ENCODE measurements around the gene DEPDC5. TPM values are rescaled to one million over a fixed set of nuclear protein-coding genes. Genes with fewer than 3 reads are reported as not detected.

The DEPDC5 gene
- total RNA-seq, 1 experiment from 2014 or later = 7.9 TPM

DNA sequence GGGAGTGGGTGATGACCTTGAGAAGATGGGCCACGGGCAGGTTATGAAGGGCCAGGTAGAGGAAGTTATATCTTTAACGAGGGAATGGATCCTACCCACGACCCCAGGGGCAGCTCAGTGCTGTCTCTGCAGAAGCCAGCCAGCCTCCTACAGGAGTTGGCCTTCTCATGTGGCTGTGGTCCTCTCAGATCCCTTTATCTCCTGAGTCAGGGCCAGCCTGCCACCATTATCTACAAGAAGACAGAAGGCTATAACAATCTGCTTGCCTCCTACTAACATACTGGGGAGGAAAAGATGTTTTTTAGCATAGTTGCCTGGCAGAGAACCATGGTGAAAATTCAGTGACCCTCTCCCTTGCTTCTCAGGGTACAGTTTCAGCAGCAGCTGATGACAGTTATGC is 183.5 kb downstream of the DEPDC5 start:
- H3K4me3 ChIP-seq (ENCODE audit: low read length) = no peak overlapping the region
- H3K27ac ChIP-seq (ENCODE audit: low read length) = no peak overlapping the region
- ATAC-seq (no peak), DNase-seq (no peak)
- no peak overlapping the region for H3K4me2 ChIP-seq (ENCODE audit: low read length)
- H3K27me3 ChIP-seq (ENCODE audit: low read length) = no peaks in the 10 kb centered on the region
- H3K9ac ChIP-seq (ENCODE audit: low read length) = no peak overlapping the region
- no TSS peak for BruUV-seq (replicated peaks)
- H3K79me2 ChIP-seq (ENCODE audit: low read length) = no peaks in the 10 kb centered on the region
- H3K4me1 ChIP-seq (ENCODE audit: insufficient read depth, low read length) = no peaks in the 10 kb centered on the region
- intact Hi-C loops (cut with micrococcal nuclease) = no loop called here
- no peaks in the 10 kb centered on the region for H3K9me3 ChIP-seq (ENCODE audit: low read length)
- no peaks in the 10 kb centered on the region for H3F3A ChIP-seq (ENCODE audit: low read length, unreplicated experiment)
- ChIA-PET POLR2A (ENCODE audit: unreplicated experiment) (no interaction called here), CTCF (no interaction called here)
- TF ChIP-seq EZH2phosphoT487 (IDR thresholded peaks at IDR 0.05; ENCODE audit: borderline replicate concordance, low read length) = no peak
- no peak for TF ChIP-seq EZH2 (IDR thresholded peaks at IDR 0.05; ENCODE audit: low read length, unreplicated experiment)
- TF ChIP-seq, protein P1, sequence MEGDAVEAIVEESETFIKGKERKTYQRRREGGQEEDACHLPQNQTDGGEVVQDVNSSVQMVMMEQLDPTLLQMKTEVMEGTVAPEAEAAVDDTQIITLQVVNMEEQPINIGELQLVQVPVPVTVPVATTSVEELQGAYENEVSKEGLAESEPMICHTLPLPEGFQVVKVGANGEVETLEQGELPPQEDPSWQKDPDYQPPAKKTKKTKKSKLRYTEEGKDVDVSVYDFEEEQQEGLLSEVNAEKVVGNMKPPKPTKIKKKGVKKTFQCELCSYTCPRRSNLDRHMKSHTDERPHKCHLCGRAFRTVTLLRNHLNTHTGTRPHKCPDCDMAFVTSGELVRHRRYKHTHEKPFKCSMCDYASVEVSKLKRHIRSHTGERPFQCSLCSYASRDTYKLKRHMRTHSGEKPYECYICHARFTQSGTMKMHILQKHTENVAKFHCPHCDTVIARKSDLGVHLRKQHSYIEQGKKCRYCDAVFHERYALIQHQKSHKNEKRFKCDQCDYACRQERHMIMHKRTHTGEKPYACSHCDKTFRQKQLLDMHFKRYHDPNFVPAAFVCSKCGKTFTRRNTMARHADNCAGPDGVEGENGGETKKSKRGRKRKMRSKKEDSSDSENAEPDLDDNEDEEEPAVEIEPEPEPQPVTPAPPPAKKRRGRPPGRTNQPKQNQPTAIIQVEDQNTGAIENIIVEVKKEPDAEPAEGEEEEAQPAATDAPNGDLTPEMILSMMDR (conservative IDR thresholded peaks at IDR 0.05; ENCODE audit: low read depth, low read length) = no peak
- no peaks in the 10 kb centered on the region for H3K36me3 ChIP-seq (ENCODE audit: low read depth, low read length)
- no peaks in the 10 kb centered on the region for H3K9me2 ChIP-seq (replicated peaks; ENCODE audit: low read length)
- no peaks in the 10 kb centered on the region for H4K20me1 ChIP-seq (ENCODE audit: low read length)
- no peak overlapping the region for H2AFZ ChIP-seq (ENCODE audit: low read length)

DNA sequence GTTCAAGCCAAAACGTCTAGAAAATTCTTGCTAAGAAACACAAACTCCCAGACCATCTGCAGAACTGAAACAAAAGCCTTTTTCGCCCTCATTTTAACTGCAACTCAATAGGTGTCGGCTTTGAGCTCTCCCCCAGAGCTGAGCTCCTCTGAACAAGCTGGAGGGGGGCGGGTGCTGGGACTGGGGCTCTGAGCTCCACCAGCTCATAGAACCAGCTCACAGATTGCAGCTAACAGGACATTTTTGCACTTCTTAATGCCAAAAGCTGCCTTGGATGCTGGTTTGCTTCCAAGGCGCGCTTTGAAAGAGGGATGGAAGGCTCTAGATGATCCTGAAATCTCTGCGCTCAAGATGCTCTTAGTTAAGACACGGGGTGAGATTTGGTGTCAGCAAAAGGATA is 184.5 kb downstream of the DEPDC5 start:
- H3K36me3 ChIP-seq (ENCODE audit: low read depth, low read length) = no peaks in the 10 kb centered on the region
- TF ChIP-seq EZH2 (IDR thresholded peaks at IDR 0.05; ENCODE audit: low read length, unreplicated experiment) (no peak), EZH2phosphoT487 (IDR thresholded peaks at IDR 0.05; ENCODE audit: borderline replicate concordance, low read length) (no peak)
- TF ChIP-seq, protein P1 (conservative IDR thresholded peaks at IDR 0.05; ENCODE audit: low read depth, low read length) = no peak
- no peak overlapping the region for H3K4me3 ChIP-seq (ENCODE audit: low read length)
- ChIA-PET POLR2A (ENCODE audit: unreplicated experiment) (no interaction called here), CTCF (no interaction called here)
- no peaks in the 10 kb centered on the region for H3K27me3 ChIP-seq (ENCODE audit: low read length)
- H3K79me2 ChIP-seq (ENCODE audit: low read length) = no peaks in the 10 kb centered on the region
- no peak overlapping the region for H3K27ac ChIP-seq (ENCODE audit: low read length)
- ATAC-seq = no peak
- no TSS peak for BruUV-seq (replicated peaks)
- no peaks in the 10 kb centered on the region; the same call in 1 of the 2 replicates for H3K4me1 ChIP-seq (ENCODE audit: insufficient read depth, low read length)
- no peaks in the 10 kb centered on the region for H3K9me2 ChIP-seq (replicated peaks; ENCODE audit: low read length)
- DNase-seq = no peak
- no peaks in the 10 kb centered on the region for H3K9me3 ChIP-seq (ENCODE audit: low read length)
- no peak overlapping the region for H3K9ac ChIP-seq (ENCODE audit: low read length)
- H3K4me2 ChIP-seq (ENCODE audit: low read length) = no peak overlapping the region
- no peaks in the 10 kb centered on the region for H4K20me1 ChIP-seq (ENCODE audit: low read length)
- no peak overlapping the region for H2AFZ ChIP-seq (ENCODE audit: low read length)
- no peaks in the 10 kb centered on the region for H3F3A ChIP-seq (ENCODE audit: low read length, unreplicated experiment)
- intact Hi-C loops (cut with micrococcal nuclease) = no loop called here

DNA sequence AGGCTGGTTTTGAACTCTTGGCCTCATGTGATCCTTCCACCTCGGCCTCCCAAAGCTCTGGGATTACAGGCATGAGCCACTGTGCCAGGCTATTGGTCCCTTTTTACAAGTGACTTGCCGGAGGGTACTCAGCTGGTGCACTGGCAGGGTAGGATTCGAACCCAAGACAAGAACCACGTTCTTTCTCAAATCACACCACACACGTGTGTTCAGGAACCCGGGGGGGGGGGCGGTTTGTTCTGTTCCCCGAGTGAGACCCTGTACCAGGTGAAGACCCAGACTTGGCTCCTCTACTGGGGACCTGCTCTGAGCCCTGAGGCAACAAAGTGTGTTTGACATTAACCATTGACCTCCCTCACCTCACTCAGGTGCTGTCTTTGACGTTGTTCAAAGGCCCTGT is 186.7 kb downstream of the DEPDC5 start:
- peaks cover 1% of the 10 kb centered on the region for H4K20me1 ChIP-seq (ENCODE audit: low read length)

More for the DNA sequence above, 186.7 kb downstream of the DEPDC5 start:
- TF ChIP-seq EZH2phosphoT487 (IDR thresholded peaks at IDR 0.05; ENCODE audit: borderline replicate concordance, low read length) = no peak
- TF ChIP-seq EZH2 (IDR thresholded peaks at IDR 0.05; ENCODE audit: low read length, unreplicated experiment) = no peak
- TF ChIP-seq, protein P1 (conservative IDR thresholded peaks at IDR 0.05; ENCODE audit: low read depth, low read length) = no peak
- Histone ChIP-seq H3K9me3 (ENCODE audit: low read length) (no peaks in the 10 kb centered on the region), H3K27ac (ENCODE audit: low read length) (no peak overlapping the region), H3K4me2 (ENCODE audit: low read length) (no peak overlapping the region), H3K27me3 (ENCODE audit: low read length) (no peaks in the 10 kb centered on the region), H3K9ac (ENCODE audit: low read length) (no peak overlapping the region), H3K4me1 (ENCODE audit: insufficient read depth, low read length) (peaks cover 5% of the 10 kb centered on the region), H2AFZ (ENCODE audit: low read length) (no peak overlapping the region), H3F3A (ENCODE audit: low read length, unreplicated experiment) (no peaks in the 10 kb centered on the region), H3K36me3 (ENCODE audit: low read depth, low read length) (no peaks in the 10 kb centered on the region), H3K79me2 (ENCODE audit: low read length) (peaks cover 8% of the 10 kb centered on the region), H3K9me2 (replicated peaks; ENCODE audit: low read length) (no peaks in the 10 kb centered on the region), H3K4me3 (ENCODE audit: low read length) (no peak overlapping the region)
- ATAC-seq (no peak), DNase-seq (no peak)
- ChIA-PET POLR2A (ENCODE audit: unreplicated experiment) (no interaction called here), CTCF (no interaction called here)
- no TSS peak for BruUV-seq (replicated peaks)
- intact Hi-C loops (cut with micrococcal nuclease) = no loop called here
